Right lung (tissue), 10 donors: Measurements from ENCODE around the gene SLC35C1. TPM values are rescaled to one million over a fixed set of nuclear protein-coding genes. Genes with fewer than 3 reads are reported as not detected.

ENCODE experiments used
- DNase-seq, 2 donors: peaks; one replicate each; pipeline ENCODE4 v3.0.0-alpha.2; 2013
- long read RNA-seq, 8 donors: transcript quantifications; one replicate each; lab custom pipeline, GENCODE V29; 2026
- polyA plus RNA-seq, 5 donors: library from polyadenylated mRNA; unstranded; fragments of 120-200 nt; gene quantifications; one replicate each; pipeline versions ENCODE4 v1.2.1 to v1.2.3, GENCODE V29; 2013; ENCODE audit warnings: inconsistent platforms in 1 of 5, low replicate concordance in 1 of 5; ENCODE audit not compliant: insufficient read length in 5 of 5, insufficient read depth in 1 of 5

Gene SLC35C1
- polyA plus RNA-seq: 1 to 10 TPM; 5.9 to 8.8 (median 6.9) TPM
- long read RNA-seq, donor 1, full-length matches to known transcripts: 6 of 6 reads
- long read RNA-seq, donor 1, partial matches to known transcripts: 0 of 6 reads
- long read RNA-seq, donor 1, other reads (novel, unspliced or antisense): 0 of 6 reads
- long read RNA-seq, donor 2, full-length matches to known transcripts: 4 of 4 reads
- long read RNA-seq, donor 2, partial matches to known transcripts: 0 of 4 reads
- long read RNA-seq, donor 2, other reads (novel, unspliced or antisense): 0 of 4 reads
- long read RNA-seq, donor 3, full-length matches to known transcripts: 2 of 2 reads
- long read RNA-seq, donor 3, partial matches to known transcripts: 0 of 2 reads
- long read RNA-seq, donor 3, other reads (novel, unspliced or antisense): 0 of 2 reads
- long read RNA-seq, donor 4, full-length matches to known transcripts: 4 of 4 reads
- long read RNA-seq, donor 4, partial matches to known transcripts: 0 of 4 reads
- long read RNA-seq, donor 4, other reads (novel, unspliced or antisense): 0 of 4 reads
- long read RNA-seq, donor 5: 0 reads
- long read RNA-seq, donor 6, full-length matches to known transcripts: 4 of 4 reads
- long read RNA-seq, donor 6, partial matches to known transcripts: 0 of 4 reads
- long read RNA-seq, donor 6, other reads (novel, unspliced or antisense): 0 of 4 reads
- long read RNA-seq, donor 7, full-length matches to known transcripts: 6 of 6 reads
- long read RNA-seq, donor 7, partial matches to known transcripts: 0 of 6 reads
- long read RNA-seq, donor 7, other reads (novel, unspliced or antisense): 0 of 6 reads
- long read RNA-seq, donor 8, full-length matches to known transcripts: 2 of 2 reads
- long read RNA-seq, donor 8, partial matches to known transcripts: 0 of 2 reads
- long read RNA-seq, donor 8, other reads (novel, unspliced or antisense): 0 of 2 reads

DNA sequence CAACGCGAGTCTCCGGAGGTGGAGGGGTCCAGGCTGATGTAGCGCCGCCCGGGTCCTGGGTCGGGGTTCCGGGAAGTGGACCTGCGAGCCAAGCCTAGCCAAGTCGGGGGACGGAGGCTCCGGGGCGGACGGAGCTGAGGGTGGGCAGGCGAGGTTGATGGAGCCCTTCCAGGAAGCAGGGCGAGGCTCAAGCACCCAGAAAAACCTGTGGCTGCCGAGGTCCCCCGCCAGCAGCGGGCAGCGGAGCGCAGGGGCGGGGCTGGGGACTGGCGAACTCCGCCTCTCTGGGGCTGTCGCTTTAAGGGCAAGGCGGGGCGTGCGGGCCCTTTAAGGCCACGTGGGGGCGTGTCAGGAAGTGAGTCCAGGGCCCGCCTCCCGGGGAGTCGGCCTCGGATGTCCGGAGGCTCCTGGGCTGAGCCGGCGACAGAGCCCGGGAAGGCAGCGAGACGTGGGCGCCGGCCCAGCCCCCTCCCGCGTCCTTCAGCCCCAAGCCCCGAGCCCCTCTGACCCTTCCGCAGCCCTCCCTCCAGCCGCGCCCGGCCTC is at the start of gene SLC35C1:
Gene SLC35C1, plus strand, starts transcription at position 389 of the 544 bp plus-strand sequence. CDS start 653 bp downstream, outside the sequence.
- peak; percentile 92 for DNase-seq

DNA sequence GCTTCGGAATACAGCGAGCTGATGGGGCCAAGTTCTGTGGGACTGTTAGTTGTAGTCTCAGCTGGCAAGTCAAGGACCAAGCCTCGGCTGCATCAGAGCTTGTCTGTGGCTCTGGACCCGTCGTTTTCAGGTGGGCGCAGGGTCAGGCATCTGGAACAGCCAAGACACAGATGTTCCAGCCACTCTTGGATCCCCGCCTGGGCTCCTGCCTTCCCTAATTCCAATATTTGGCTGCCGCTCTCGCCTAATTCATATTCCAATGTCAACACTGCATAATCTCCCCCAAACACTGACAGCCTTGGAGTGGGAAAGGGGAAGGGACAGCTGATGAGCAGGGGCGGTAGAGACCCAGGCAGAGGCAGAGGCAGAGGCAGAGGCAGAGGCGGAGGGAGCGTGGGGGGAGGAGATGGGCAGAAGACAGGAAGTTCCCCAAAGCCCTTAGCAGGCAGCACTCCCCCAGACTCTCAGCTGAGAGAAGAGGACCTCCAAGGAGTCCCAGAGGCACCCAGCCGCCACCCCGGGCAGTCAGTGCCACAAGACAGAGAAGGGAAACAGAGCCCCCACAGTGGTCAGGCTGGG is 49.6 kb upstream of the SLC35C1 start:
- DNase-seq: no peak

DNA sequence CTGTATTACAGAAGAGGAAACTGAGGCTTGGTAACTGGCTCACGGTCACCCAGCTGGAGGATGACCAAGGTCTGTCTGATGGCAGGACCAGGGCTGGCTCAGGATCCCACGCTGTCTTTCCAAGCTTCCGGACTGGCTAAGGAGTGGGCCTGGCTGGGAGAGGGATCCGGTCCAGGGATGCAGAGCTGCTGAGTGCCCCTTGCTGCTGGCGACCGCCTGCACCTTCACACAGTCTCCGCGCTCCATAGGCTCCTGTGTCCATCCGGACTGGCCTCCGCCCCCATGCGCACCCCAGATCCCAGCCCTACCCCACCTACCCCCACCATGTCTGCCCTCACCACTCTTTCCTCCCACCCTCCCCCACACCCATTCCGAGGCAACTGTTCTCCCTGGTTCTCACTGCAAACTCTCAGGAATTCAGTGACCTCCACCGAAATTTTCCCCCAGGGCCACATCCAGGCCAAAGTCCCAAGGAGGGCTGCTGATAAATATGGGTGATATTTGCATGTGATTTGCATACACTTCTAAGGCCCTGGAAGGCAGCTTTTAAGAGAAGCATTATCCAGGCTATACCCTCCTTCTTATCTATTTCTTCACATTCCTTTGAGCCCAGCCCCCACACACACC is 48.5 kb upstream of the SLC35C1 start:
- no peak for DNase-seq

DNA sequence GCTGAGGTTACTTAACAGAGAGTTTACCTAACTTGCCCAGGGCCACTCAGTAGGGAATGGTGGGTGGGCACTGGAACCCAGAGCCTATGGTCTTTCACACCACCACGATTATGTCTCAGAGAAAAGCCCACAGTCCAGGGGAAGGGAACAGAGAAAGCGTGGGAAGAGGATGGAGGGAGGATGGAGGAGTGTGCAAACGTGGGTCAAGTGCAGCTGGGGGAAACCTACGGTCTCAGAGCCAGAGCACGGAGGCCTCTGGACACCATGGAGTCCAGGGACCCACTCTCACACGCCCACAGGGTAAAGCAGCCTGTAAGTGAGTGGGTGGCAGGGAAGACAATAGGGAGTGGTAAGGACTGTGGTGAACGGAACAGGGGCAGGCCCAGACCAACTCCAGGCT is 47.3 kb upstream of the SLC35C1 start:
- no peak for DNase-seq

DNA sequence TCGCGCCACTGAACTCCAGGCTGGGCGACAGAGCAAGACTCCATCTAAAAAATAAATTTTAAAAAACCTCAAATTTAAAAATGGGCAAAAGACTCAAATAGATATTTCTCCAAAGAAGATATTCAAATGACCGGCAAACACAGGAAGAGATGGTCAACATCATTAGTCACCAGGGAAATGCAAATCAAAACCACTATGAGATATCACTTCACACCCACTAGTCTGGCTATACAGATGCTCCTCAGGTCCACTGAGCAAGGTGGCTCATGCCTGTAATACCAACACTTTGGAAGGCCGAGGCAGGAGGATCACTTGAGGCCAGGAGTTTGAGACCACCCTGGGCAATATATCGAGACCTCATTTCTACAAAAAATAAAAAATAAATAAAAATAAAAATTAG is 43.3 kb upstream of the SLC35C1 start:
- no peak for DNase-seq

DNA sequence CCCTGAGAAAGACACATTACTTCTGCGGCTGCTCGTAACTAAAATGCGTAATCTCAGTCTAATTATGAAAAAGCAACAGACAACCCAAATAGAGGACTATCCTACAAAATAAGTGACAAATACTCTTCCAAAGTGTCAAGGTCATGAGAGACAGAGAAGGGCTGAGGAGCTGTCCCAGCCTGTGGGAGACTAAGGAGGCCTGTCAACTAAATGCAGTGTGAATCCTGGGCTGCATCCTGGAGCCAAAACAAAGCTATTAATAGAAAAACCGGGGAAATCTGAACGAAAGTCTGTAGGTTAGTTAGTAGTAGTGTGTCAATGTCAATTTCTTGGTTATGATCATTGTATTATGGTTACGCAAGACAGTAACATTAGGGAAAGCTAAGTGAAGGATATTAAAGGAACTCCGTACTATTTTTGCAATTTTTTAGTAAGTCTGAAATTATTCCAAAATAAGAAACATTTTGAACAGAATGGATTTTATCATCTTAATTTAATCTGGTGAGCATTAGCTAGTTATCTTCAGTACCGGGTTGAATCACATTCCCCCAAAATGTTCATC is 39.8 kb upstream of the SLC35C1 start:
- DNase-seq: no peak

DNA sequence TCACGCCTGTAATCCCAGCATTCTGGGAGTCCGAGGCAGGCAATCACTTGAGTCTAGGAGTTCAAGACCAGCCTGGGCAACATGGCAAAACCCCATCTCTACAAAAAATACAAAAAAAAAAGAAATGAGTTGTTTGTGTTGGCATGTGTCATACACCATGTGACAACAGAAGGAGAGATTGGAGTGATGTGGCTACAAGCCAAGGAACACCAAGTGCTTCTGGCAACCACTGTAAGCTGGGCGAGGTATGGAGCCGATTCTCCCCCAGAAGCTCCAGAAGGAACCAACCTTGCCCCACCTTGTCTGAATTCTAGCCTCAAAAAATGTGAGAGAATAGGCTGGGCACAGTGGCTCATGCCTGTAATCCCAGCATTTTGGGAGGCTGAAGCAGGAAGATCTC is 39.1 kb upstream of the SLC35C1 start:
- DNase-seq: no peak

DNA sequence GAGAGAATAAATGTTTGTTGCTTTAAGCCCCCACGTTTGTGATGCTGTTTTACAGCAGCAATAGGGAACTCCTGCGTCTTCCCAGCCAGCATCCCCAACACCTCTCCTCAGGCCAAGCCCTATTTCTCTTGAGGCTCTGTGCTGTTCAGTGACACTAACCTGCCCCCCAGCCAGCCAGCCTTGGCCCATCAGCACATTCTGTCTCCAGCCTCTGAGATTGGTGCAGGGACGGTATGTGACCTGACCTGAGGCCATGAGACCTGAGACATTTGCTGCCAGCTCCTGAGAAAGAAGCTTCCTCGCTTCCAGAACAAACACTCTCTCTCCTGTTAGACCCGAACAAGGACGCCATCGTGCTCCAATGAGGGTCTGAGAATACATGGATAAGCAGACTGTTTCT is 38.5 kb upstream of the SLC35C1 start:
- DNase-seq: no peak

DNA sequence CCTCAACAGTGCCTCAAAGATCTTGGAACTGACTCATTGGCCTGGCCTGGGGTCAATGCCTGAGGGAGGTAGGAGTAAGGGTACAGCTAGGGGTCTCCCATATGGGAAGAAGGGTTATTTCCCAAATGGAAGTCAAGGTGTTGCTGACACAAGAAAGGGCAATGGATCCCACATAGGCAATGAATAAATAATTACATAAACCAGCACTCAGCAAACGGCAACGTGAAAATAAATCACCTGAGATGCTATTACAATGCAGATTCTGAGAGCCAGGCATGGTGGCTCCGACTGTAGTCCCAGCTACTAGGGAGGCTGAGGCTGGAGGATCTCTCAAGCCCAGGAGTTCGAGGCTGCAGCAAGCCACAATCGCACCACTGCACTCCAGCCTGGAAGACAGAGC is 36.5 kb upstream of the SLC35C1 start:
- DNase-seq: no peak

DNA sequence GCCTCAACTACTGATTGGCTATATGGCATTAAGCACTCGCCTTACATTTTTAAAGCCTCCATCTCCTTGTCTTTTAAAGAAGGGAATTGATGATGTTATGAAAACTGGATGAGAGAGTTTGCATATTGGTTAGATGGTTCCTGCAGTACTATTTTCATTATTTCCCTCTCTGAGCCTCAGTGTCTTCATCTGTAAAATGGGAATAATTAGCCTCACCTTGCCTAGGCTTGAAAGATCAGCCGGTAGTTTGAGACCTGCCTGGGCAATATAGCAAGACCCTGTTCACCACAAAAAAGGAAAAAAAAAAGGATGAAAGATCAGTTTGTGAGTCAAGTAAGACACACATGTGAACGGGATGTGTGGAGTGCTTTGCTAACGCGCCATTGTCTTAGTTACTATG is 35.0 kb upstream of the SLC35C1 start:
- DNase-seq: no peak

DNA sequence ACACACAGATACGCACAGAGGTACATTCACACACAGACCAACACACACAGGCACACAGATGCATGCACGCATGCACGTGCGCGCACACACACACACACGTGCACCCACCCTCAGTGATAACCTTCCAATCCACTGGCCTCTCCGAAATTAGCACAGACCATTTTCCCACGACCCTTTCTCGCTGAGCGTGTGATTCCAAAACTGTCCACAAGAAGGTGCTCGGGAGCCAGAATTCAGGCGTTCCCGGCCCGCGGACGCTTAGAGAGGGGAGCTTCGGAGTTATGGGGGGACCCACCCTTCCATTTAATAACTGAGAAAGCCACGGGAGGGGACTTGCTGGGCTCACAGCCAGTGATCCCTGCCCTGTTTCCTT is 33.8 kb upstream of the SLC35C1 start:
- peak; percentile 47 to 55 for DNase-seq

DNA sequence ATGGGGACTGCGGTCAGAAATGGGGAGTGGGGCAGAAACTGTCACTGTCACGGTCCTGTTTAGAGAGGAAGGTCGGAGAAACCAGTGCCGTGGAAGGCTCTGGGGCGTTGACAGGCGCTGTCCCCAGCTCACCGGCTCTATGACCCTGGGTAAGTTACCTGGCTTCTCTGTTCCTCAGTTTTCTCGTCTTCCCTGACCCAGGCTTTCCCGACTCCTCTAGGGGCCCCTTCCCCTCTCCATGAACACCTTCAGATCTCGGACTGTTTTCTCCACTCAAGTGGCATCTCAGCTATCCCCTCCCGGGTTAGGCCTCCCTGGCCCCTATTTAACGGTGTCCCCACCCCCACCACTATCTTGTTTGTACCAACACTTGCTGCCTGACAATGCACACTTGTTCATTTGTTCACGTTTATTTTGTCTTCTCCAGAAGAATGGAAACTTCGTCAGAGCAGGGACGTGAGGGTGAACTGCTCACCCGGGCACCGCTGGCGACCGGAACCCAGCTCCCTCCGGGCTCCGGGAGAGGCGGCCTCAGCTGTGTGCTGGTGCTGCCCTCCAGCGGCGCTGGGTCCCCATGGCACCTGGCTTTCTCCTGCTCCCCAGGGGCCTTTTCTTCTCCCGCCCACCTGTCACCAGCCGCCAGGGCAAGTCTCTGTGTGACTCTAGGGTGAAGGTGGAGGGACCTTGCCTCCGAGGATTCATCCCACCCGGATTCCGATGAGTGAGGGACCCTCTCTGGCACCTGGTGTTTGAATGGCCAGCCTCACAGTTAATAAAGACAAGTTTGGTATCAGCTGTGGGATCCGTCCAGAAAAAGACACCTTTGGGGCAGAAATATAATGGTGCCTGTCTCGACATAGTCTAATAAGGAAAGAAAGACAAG is 33.1 kb upstream of the SLC35C1 start:
- peak; percentile 65 to 73 for DNase-seq

DNA sequence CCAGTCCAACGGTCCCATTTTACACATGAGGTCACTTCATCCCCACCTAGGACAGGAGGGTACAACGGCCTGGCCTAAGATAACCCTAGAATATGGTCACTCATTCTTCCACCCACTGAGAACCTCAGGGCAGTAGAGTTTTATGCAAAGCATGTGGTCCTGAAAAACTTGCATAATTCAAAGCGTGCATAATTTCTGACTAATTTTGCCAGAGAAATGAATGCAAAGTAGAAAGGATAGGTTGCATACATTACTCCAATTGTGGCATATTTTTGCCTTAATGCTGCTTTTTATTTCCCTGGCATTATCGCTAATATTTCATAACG is 32.5 kb upstream of the SLC35C1 start:
- no peak for DNase-seq

DNA sequence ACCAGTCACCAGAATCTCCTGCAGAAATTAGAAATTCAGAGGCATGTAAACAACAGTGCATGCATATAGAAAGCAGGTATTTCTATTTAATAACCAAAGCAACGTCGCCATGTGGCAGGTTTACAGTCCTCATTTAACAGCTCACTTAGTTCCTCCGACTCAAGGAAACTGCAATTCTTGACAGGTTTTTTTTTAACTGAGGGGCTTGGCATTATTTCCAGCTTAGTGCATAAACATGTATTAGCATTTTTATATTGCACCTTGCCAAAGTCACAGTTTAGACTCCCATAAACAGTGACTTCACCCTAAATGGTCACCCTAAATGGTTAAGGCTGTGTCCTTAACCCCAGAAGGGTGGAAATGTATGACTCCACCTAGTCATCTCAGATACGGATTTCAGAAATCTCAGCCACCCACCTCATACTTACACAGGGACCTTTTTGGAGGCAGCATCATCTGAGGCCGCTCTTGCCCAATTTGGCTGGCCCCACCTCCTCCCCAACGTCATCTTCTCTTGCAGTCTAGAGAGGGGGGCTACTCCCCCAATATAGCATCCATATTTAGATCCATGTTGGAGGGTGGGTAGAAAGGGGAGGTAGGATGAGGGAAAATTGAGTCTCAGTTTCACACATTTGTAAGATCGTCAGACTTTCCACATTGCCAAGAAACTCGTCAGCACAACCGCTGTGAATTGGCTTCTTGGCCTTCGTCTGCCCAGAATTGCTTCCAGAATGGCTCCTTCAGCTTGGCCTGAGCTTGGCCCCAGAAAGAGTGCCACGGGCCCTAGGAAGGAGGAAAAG is 31.8 kb upstream of the SLC35C1 start:
- DNase-seq: no peak

DNA sequence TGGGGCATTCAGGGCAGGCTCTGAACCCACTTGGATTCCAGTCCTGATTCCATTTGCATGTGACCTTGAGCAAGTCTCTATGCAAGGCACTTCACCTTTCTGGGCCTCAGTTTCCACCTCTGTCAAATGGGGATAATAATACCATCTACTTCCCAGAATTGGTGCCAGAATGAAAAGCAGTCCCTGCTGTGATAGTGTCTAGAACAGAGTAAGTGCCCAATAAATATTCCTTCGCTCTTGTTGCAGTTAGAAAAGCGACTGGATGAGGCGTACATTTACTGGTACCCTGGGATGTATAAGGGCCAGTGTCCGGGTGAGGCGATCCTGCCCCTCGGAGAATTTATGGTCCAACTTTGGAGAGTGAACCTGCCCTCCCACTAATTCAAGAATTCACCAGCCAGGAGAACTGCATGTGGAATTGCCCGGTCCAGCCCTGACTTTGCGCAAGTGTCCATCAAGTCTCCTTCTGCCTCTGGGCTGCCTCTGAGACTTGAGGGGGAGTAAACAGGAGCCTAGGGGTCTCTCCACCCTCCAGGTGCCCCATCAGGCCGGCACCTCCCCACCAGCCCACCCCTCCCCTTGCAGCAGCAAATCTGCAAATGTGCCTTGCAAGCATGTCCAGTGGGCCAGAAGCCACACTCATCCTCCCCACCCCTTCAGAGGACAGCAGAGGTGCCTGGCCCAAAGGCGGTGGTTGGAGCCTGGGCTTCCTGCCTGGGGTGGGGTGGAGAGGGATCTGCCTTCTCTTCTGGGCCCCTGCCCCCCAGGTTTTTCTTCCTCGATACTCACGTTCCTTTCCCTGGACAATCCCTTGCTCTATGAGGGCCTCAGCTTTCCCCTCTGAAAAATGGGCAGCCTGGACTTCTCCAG is 30.9 kb upstream of the SLC35C1 start:
- no peak for DNase-seq

DNA sequence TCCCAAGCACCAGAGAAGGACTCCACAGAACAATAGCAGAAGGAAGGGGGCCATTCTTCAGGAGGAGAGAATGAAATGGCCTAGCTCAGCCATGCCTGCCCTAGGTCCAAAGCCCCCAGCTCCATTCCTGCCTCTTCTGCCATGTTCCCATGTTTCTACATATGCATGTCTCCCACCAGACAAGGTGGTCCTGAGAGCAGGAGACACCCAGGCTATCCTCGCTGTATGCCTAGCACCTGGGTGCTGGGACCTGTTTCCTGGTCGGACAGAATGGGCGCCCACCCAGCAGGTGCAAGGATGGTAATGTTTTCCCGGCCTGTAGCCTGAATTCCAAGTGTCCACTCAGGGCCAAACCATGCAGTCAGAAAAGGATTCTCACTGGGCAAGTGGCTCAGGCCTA is 30.2 kb upstream of the SLC35C1 start:
- DNase-seq: no peak

DNA sequence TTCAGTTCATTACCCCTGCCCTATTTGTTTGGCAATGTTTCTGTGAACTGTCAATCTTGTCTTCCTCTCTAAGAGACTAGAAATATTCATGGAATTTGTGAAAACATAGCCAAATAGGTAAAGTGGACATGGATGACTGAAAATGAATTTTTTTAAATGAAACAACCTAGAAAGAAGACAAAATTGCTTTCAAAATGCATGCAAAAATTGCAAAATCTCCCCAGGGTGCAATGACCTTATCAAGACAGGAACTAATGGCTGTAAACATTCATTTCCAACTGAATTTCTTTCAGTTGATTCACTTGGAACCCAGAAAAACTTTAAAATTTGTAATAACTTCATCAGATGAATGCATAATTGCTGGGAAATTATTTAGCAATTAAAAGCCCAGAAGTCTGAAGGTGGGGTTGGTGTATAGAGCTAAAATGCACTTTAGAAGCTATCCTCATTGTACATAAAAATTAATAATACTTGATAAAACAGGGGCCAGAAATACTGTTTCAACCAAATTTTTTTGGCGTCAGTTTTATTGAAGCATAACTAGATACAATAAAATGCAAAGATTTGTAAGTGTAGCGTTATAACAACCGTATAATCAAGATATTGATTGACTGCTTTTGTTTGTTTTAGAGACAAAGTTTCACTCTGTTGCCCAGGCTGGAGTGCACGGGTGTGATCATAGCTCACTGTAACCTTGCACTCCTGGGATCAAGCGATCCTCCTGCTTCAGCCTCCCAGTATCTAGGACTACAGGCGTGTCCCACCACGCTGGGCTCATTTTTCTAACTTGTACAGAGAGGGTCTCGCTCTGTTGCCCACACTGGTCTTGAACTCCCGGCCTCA is 27.6 kb upstream of the SLC35C1 start:
- DNase-seq: no peak
